ENCODE measurements around the gene PRKCB.
"Not testable (repeated sequence)": the region's sequence is repeated elsewhere in the genome, so short reads cannot be mapped to it uniquely, and the experiment has no call there.

Gene PRKCB

GRCh38 chr16:24013054-24013636, 177.4 kb downstream of the PRKCB start:
- no peak for DNase-seq

GRCh38 chr16:24013864-24014645, 178.3 kb downstream of the PRKCB start:
- DNase-seq, result peak; percentile 64

- not testable (repeated sequence) for DNase-seq
Observed at GRCh38 chr16:24014955-24015354, 179.2 kb downstream of the PRKCB start.

- no peak for DNase-seq
Observed at GRCh38 chr16:24015923-24016322, 180.1 kb downstream of the PRKCB start.

- DNase-seq, result no peak
Observed at GRCh38 chr16:24018485-24018884, 182.7 kb downstream of the PRKCB start.

GRCh38 chr16:24022797-24023196, 187.0 kb downstream of the PRKCB start:
- no peak for DNase-seq

GRCh38 chr16:24023621-24024020, 187.8 kb downstream of the PRKCB start:
- no peak for DNase-seq

- DNase-seq, result no peak
Observed at GRCh38 chr16:24024971-24025370, 189.2 kb downstream of the PRKCB start.

- DNase-seq, result no peak
Observed at GRCh38 chr16:24027466-24027865, 191.7 kb downstream of the PRKCB start.

- DNase-seq, result not testable (repeated sequence)
Observed at GRCh38 chr16:24029841-24030240, 194.1 kb downstream of the PRKCB start.

GRCh38 chr16:24035127-24035842, 199.5 kb downstream of the PRKCB start:
- peak; percentile 65 for DNase-seq

- DNase-seq, result no peak
Observed at GRCh38 chr16:24036038-24036543, 200.3 kb downstream of the PRKCB start.

- peak; percentile 3 for DNase-seq
Observed at GRCh38 chr16:24036614-24037013, 200.8 kb downstream of the PRKCB start.

GRCh38 chr16:24037335-24037734, 201.6 kb downstream of the PRKCB start:
- DNase-seq, result no peak

GRCh38 chr16:24041834-24042631, 206.2 kb downstream of the PRKCB start:
- DNase-seq, result peak; percentile 9

GRCh38 chr16:24044467-24044866, 208.7 kb downstream of the PRKCB start:
- no peak for DNase-seq

- no peak for DNase-seq
Observed at GRCh38 chr16:24045641-24046040, 209.9 kb downstream of the PRKCB start.

GRCh38 chr16:24046442-24046841, 210.7 kb downstream of the PRKCB start:
- no peak for DNase-seq

- DNase-seq, result no peak
Observed at GRCh38 chr16:24049113-24049512, 213.3 kb downstream of the PRKCB start.

GRCh38 chr16:24051125-24051524, 215.3 kb downstream of the PRKCB start:
- no peak for DNase-seq

- DNase-seq, result no peak
Observed at GRCh38 chr16:24052329-24053098, 216.7 kb downstream of the PRKCB start.
